GM20000 (cell line): Measurements from ENCODE around the gene LIMCH1.

ENCODE experiments used
- DNase-seq: peaks from one replicate; pipeline ENCODE4 v3.0.0; 2012; ENCODE audit warnings: low spot score
- CTCF ChIP-seq: IDR thresholded peaks from 2 replicates; pipeline ENCODE4 v1.5.1; 2012; ENCODE audit warnings: mild to moderate bottlenecking, control low read depth; ENCODE audit errors: extremely low read depth, missing control alignments

The LIMCH1 gene

GRCh38 chr4:41573502-41574001, 35.6 kb downstream of the LIMCH1 start:
- no peak for DNase-seq
- no peak for TF ChIP-seq CTCF

- TF ChIP-seq CTCF = no peak
Measured at GRCh38 chr4:41575207-41575606, 37.2 kb downstream of the LIMCH1 start.

GRCh38 chr4:41575665-41576064, 37.7 kb downstream of the LIMCH1 start:
- TF ChIP-seq CTCF = no peak
- DNase-seq = no peak

More at GRCh38 chr4:41575207-41575606, 37.2 kb downstream of the LIMCH1 start:
- DNase-seq = no peak

GRCh38 chr4:41579043-41579442, 41.1 kb downstream of the LIMCH1 start:
- DNase-seq = no peak
- no peak for TF ChIP-seq CTCF

- no peak for DNase-seq
Measured at GRCh38 chr4:41579526-41579925, 41.6 kb downstream of the LIMCH1 start.

GRCh38 chr4:41580007-41580406, 42.0 kb downstream of the LIMCH1 start:
- no peak for TF ChIP-seq CTCF
- DNase-seq = no peak

More at GRCh38 chr4:41579526-41579925, 41.6 kb downstream of the LIMCH1 start:
- TF ChIP-seq CTCF = no peak

GRCh38 chr4:41586675-41587225, 48.8 kb downstream of the LIMCH1 start:
- TF ChIP-seq CTCF = no peak
- DNase-seq = no peak
